Stimulated activated CD8-positive, alpha-beta memory T cell treated with anti-CD3 and anti-CD28 coated beads, Interleukin-15, amount 100 ng/mL, for 24 hours (primary cell): Measurements from ENCODE around the gene AKAP10.
A peak's percentile ranks its signal among the peaks of the same experiment; 100 is the strongest.
"Not testable (repeated sequence)": the region's sequence is repeated elsewhere in the genome, so short reads cannot be mapped to it uniquely, and the experiment has no call there.

Experiments used
- DNase-seq: peaks from one replicate; pipeline ENCODE4 v3.0.0-alpha.2; 2020; ENCODE audit warnings: low read depth

AKAP10 gene, protein sequence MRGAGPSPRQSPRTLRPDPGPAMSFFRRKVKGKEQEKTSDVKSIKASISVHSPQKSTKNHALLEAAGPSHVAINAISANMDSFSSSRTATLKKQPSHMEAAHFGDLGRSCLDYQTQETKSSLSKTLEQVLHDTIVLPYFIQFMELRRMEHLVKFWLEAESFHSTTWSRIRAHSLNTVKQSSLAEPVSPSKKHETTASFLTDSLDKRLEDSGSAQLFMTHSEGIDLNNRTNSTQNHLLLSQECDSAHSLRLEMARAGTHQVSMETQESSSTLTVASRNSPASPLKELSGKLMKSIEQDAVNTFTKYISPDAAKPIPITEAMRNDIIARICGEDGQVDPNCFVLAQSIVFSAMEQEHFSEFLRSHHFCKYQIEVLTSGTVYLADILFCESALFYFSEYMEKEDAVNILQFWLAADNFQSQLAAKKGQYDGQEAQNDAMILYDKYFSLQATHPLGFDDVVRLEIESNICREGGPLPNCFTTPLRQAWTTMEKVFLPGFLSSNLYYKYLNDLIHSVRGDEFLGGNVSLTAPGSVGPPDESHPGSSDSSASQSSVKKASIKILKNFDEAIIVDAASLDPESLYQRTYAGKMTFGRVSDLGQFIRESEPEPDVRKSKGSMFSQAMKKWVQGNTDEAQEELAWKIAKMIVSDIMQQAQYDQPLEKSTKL

GRCh38 chr17:19977293-19978208 lies at the start of gene AKAP10:
AKAP10 (minus strand) TSS chr17:19977828; CDS start chr17:19977679, 149 bp downstream.
- peak; percentile 94 for DNase-seq

- no peak for DNase-seq
Measured at GRCh38 chr17:20026960-20027359, 49.3 kb upstream of the AKAP10 start.

DNA sequence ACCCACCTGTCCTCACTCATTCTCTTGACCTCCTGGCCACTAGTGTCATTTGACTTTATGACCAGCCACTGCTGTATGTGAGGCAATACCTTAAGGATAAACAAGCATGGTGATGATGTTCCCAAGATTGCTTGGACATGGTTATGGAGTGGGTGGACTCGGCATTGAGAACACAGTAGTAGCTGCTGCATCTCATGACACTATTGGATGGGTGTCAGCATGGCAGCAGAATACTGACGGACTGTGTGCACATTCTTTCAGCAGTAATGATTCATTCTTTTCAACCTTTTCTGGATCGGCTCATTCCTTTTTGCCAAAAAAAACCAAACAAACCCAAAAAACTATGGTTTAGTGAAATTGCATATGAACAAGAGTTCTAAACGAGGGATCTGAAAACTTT lies 45.1 kb upstream of the AKAP10 start:
- no peak for DNase-seq

DNA sequence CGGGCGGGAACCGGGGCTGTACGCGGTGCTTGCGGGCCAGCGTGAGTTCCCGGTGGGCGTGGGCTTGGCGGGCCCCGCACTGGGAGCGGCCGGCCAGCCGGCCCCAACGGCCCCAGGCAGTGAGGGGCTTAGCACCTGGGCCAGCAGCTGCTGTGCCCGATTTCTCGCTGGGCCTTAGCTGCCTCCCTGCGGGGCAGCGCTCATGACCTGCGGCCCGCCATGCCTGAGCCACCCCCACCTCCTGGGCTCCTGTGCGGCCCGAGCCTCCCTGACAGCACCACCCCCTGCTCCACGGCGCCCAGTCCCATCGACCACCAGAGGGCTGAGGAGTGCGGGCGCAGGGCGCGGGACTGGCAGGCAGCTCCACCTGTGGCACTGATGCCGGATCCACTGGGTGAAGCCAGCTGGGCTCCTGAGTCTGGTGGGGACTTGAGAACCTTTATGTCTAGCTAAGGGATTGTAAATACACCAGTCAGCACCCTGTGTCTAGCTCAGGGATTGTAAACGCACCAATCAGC lies 38.9 kb upstream of the AKAP10 start:
- DNase-seq = not testable (repeated sequence)

- DNase-seq = no peak
Measured at GRCh38 chr17:20012017-20012536, 34.4 kb upstream of the AKAP10 start.

DNA sequence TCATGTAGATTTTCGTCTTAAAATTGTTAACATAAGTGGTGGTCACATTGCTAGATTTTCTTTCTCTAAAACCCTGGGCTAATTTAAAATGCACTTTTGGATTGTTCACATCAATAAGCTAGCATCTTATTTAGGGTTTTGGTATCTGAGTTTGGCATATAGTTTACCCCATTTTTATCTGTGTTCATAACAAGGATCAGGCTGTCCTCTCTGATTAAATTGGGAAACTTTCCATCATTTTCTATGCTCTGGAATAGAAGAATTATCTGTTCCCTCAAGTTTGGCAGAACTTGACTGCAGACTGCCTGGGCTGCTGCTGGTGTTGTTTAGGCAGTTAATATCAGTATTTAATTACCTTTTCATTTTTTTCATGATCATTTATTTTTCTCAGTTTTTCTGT lies 33.3 kb upstream of the AKAP10 start:
- no peak for DNase-seq

DNA sequence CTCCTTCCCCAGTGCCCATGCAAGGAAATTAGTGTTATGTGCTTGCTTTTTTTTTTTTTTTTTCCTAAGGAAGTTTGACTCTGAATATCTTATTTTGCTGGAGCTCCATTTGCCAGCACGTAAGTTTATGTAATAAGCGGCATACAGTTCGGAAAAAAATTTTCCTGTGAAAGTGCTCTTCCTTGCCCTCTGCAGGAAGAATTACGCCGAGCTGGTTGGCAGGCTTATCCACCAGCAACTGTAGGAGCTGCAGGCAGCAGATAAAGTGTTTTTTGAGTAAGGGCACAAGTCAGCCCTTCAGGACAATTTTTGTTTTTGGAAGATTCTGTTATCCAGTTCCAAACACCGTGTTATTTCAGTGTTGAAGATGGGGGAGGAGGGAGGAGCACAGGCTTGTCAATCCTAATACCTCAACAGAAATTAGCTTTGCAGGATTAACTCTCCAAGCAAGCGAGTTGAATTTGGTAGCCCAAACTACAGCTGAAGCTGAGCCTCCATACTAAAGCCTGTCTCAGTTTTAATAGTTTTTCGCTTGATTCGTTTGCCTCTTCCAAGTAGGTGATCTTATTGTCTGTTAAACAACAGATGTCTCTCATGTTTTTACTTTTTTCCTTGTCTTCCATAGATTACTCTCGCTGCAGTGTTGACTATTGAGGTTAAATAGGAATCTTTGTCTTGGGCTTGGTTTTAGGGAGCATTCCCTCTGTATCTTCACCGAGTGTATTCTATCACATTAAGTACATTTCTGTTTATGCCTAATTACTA lies 32.7 kb upstream of the AKAP10 start:
- no peak for DNase-seq

DNA sequence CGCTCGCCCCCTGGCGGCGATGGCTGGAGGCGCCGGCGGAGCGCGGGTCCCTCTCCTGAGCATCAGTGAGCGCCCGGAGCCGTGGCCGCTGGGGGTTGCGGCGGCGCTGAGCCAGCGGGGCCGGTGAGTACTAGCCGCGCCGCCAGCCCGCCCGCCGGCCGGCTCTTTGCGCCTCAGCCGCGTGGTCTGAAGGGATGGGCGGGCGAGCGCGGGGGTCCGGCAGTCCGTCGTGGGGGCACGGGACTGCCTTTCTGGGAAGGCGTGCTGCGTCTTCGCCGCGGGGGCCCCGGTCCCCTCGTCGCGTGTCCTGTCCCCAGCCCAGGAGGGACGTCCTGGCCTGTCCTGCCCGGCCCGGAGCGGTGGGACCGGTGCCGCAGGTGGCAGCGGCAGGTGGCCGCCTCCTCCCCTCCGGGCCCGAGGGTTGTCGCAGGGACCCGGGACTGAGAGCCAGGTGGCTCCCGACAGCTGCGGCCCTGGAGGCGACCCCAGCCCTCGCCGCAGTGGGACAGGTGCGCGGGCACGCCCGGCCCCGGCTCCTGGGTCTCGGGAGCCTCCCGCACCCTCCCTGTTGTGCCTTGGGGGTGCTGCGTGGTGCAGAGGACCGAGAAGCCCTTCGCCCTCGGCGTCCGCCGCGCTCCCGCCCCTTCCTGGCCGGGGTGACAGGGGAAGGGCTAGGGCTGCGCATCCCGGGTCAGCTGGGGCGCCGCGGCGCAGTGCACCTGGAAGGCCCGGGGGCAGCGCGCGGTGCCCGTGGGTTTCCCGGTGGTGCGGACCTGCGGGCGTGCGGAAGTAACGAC lies 31.9 kb upstream of the AKAP10 start, which contains the start of gene SPECC1:
Gene SPECC1 (plus strand): TSS at position 58 of the 797 bp plus-strand sequence. CDS start 87,293 bp downstream, outside the sequence.
- DNase-seq = peak; percentile 91

DNA sequence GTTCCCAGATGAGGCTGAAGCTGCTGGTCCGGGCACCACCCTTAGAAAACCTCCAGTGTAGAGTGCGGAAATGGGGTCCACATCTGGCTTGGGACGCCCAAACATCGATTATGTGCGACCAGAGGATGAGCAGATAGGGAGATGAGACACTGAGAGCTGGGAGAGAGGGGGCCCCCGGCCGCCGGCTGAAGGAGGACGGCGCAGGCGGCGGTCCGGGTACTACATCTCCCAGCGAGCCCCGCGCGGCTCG lies 31.3 kb upstream of the AKAP10 start:
- DNase-seq = no peak

GRCh38 chr17:20008242-20009051 lies 30.8 kb upstream of the AKAP10 start:
- no peak for DNase-seq

DNA sequence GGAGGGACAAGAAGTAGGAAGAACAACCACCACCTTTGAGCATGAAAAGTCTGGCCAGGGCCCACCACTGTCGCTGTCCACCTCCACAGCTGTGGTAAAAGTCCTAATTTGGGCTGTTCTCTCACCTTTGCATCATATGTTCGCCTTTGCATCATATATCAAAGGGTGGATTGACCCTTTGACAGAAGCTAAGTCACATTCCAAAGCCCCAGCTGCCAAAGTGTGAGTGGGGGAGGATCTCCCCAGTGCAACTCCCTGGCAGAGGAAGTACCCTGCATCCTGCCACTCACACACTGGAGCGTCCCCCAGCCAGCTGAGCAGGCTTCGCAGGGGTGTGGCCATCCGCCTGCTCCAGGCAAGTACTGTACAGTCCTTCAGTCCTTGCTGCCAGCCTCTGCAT lies 18.9 kb upstream of the AKAP10 start:
- no peak for DNase-seq

DNA sequence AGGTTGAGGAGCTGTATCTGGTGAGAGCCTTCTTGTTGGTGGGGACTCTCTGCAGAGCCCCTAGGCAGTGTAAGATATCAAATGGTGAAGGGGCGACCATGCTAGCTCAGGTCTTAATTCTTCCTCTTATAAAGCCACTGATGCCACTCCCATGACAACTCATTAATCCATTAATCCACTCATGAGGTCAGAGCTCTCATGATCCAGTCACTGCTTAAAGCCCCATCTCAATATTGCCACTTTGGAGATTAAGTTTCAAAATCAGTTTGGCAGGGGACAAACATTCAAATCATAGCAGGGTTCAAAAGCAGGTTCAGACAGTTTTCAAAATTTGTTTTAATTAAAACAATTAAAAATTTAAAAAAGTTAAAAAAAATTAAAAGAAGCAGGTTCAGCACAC lies 18.5 kb upstream of the AKAP10 start:
- no peak for DNase-seq

DNA sequence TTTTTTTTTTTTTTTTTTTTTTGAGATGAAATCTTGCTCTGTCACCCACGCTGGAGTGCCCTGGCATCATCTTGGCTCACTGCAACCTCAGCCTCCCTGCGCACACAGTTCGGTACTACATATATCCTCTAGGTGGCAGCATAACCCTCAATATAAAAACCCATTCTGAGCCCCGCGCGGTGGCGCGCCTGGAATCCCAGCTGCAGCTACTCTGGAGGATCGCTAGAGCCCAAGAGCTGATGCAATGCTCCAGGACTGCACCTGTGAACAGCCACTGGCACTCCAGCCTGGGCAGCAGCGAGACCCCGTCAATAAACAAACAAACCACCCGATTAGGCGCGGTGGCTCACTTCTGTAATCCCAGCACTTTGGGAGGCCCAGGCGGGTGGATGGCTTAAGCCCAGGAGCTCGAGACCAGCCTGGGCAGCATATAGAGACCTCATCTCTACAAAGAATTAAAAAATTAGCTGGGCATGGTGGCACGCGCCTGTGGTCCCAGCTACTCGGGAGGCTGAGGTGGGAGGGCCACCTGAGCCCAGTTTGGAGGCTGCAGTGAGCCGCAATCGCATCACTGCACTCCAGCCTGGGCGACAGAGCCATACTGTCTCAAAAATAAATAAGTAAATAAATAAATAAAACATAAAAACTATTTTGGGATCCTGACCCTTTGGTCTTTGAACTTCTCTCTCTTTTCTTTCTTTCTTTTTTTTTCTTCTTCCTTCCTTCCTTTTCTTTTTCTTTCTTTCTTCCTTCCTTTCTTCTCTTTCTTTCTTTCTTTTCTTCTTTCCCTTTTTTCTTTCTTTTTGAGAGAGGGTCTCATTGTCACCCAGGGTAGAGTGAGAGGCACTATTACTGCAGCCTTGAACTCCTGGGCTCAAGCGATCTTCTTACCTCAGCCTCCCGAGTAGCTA lies 15.4 kb upstream of the AKAP10 start:
- peak; percentile 26 for DNase-seq

- no peak for DNase-seq
Measured at GRCh38 chr17:19991252-19991885, 13.7 kb upstream of the AKAP10 start.

DNA sequence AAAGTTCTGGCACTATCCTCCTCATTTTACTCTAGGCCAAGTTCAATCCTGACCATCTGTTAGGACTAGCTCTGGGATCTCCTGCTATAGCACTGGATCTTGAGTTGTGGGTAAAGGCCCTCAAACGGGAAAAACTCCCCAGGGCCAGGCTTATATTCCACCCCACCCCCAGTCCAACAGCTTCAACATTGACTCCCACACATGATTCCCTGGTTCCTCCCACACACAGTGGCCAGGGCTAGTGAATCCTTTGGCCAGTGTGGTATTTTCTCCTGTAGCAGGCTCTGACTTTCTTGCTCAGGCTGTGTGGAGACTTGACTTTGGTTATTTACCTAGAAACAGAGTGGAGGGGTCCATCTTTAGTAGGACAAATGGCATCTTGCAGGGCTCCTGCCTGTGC lies 10.3 kb upstream of the AKAP10 start:
- no peak for DNase-seq

DNA sequence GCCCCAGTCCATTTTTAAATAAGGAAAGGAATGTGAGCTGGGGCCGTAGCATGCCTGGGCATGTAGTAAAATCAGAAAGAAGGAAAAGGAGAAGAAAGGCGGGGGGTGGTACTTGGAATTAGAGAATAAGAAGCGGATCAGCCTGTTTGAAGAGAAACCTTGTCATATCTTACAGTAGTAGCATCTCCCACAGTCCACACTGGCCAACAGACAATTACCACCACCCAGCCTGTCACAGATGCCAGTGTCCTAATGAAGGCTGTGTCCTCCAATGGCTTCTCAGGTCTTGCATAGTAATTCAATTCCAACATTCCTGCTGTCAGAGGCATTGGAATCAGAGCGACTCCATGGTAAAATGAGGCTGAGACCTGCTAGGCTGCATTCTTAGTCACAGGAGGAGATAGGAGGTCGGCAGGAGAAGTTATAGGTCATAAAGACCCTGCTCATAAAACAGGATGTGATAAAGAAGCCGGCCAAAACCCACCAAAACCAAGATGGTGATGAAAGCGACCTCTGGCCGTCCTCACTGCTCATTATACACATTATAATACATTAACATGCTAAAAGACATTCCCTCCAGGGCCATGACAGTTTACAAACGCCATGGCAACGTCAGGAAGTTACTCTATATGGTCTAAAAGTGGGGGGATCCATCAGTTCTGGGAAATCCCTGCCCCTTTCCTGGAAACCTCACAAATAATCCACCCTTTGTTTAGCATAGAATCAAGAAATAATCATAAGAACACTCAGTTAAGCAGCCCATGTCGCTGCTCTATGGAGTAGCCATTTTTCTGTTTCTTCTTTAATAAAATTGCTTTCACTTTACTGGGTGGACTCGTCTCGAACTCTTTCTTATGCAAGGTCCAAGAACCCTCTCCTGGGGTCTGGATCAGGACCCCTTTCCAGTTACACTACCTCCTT lies 9.6 kb upstream of the AKAP10 start:
- DNase-seq = no peak
